ENCODE data around the gene EVX2.

The EVX2 gene

DNA sequence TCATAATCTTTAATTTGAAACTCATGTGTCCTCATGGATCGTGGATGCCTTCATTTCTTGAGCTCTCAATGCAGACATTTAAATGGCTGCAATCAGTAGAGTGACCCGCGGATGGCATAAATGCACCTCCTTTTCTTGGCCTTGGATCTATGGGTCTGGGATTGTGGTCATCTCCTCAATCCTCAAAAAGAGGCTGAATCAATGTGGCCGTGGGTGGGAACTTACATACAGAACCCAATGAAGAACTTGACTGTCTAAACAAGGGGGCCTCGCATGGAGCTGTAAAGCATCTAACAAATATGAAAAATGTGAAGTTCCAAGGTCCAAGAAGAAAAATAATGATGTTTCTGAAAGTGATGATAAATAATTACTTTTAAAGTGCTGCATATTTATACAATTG lies 11.7 kb upstream of the EVX2 start:
- DNase-seq = no peak

DNA sequence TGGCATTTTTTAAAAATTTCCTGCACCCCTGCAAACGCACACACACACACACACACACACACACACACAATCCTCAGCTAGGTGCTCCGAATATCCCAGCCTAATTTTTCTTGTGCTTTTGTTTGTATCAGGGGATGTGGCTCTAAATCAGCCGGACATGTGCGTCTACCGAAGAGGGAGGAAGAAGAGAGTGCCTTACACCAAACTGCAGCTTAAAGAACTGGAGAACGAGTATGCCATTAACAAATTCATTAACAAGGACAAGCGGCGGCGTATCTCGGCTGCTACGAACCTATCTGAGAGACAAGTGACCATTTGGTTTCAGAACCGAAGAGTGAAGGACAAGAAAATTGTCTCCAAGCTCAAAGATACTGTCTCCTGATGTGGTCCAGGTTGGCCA lies 10.6 kb upstream of the EVX2 start:
- DNase-seq = no peak

DNA sequence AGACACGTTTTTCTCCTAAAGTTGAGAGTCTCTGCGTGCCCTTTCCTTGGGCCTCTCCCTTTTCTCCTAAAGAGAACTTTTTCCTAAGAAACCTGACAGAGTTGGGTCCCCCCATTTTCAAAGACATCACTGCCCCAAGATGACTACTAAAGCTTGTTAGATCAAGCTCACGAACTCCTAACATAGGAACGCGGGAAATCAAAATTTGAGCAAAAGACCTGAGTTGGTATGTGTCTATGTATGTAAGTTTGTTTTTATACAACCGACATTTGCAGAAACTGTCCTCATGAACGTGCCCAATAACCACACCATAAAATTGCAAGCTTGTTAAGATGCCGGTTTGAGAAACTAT lies 10.1 kb upstream of the EVX2 start:
- no peak for DNase-seq

DNA sequence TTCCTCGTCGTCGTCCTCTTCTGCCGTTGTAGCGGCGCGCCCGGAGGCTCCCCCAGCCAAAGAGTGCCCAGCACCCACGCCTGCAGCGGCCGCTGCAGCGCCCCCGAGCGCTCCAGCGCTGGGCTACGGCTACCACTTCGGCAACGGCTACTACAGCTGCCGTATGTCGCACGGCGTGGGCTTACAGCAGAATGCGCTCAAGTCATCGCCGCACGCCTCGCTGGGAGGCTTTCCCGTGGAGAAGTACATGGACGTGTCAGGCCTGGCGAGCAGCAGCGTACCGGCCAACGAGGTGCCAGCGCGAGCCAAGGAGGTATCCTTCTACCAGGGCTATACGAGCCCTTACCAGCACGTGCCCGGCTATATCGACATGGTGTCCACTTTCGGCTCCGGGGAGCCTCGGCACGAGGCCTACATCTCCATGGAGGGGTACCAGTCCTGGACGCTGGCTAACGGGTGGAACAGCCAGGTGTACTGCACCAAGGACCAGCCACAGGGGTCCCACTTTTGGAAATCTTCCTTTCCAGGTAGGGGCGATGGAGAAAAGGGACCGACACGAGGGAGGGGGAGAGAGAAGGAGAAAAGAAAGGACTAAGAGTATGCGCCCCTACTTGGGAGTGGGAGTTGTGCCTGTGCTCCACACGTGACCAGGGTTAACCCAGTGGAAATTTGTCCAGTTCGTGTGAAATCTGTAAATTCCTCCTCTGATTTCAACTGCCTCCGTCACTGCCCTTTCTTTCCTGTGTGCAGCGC lies 9.6 kb upstream of the EVX2 start:
- DNase-seq = no peak

DNA sequence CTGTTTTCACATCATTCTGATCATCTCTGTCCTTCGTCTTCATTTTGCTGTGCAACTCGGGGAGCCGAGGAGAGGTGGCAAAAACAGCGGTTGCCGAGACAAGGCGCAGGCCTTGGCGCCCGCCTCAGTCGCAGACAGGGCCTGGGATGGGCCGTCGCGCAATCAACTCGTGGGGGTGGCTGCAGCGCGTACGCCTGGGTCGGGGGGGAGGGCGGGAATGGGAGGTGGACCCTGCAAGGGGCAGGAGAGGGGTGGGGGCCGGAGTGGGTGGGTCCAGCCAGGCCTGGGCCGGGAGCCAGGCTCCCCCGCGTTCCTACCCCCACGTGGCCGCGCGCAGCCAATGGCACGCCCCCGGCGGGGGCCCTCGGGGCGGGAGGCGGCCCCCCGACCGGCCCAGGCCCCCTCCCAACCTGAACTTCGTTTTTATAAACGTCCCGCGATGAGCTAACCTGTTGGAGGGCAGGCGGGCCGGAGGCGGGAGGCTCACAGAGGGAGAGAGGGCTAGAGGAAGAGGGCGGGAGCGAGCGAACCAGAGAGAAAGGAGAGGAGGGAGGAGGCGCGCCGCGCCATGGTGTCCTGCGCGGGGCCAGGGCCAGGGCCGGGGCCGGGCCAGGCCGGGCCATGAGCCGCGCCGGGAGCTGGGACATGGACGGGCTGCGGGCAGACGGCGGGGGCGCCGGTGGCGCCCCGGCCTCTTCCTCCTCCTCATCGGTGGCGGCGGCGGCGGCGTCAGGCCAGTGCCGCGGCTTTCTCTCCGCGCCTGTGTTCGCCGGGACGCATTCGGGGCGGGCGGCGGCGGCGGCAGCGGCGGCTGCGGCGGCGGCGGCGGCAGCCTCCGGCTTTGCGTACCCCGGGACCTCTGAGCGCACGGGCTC lies 8.7 kb upstream of the EVX2 start, which contains the start of gene HOXD13:
Gene HOXD13 (plus strand): TSS at position 452 of the 875 bp plus-strand sequence. CDS start 170 bp downstream, at position 622.
- DNase-seq = no peak

DNA sequence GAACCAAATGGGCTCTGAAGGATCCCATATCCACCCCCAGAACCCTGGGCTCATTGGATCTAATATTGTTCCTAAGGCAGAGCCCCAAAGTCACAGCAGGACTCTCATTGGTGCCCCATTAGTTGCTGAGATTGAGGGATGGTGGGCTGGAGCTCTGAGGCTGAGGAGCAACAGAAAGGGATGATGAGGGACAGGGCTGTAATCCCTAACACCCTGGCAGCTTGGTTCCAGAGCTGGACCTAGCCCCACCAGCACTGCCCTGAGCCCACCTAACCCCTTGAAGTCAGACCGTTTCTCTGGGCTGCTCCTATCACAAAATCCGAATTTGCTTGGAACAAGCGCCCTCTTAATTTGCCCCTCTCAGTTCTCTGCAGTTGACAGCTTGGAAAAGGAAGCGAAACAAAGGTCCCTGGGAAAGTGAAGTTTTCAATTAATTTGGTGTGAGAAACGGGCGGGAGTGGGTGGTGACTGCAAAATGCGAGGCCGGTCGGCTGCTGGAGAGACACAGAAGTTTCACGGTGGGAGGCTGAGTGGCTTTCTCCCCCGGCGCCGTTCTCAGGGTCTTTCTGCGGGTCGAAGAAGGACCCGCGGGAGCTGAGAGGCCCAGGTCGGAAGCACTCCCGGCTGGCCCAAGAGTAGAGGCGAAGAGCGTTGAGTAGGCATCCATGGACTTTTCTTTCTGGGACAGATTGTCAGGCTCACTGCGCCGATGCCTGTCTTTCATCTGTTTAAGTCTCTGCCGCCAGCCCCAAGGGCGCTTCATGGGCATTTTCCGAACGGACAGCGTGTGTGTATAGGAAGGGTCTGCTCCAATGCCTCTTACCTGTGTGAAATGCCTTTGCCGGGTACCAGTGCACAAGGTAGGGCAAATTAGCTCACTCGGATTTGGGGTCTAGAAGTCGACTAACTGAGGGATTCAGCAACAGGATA lies 7.8 kb upstream of the EVX2 start:
- DNase-seq = no peak

DNA sequence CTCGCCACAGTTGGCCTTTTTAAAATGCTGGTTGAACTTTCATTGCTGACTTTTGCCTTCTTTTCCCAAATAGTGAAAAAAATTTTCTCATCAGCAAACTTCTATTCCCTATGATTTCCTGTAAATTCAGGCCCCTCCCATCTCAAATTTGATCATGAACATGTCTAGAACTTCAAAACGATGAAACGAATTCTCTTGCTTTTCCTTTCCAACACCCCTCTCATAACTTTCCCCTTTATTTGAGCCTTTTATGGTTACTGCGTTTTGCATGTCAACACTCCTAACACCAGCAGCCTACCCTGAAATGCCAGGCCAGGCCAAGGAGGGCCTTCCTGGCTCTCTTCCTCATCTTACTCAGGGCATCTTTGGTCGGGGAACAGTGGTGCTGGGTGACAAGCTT lies 7.1 kb upstream of the EVX2 start:
- DNase-seq = no peak

DNA sequence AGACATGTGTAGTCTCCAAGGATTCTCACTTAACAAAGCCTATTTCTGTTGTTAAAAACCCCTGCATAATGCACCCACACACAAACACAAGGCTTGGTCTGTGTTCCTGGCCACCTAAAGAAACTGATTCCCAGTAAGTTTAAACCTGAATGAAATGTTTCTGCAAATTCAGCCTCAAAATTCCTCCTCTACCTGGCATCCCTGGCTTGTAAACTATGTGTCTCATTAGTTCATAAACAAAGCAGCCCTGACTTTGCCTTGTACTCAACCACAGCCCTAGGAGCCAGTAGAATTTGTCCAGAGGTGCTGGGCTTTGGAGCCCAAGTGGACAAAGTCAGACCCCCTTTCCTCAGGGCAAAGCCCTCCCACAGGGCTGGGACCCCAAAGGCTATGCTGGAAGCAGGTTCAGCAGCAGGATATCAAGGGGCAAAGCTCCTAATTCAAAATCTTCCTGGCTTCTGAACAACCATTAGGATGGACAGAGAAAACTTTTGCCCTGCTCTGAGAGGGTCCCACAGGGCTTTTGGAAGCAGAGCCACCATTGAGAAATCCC lies 6.2 kb upstream of the EVX2 start:
- no peak for DNase-seq

DNA sequence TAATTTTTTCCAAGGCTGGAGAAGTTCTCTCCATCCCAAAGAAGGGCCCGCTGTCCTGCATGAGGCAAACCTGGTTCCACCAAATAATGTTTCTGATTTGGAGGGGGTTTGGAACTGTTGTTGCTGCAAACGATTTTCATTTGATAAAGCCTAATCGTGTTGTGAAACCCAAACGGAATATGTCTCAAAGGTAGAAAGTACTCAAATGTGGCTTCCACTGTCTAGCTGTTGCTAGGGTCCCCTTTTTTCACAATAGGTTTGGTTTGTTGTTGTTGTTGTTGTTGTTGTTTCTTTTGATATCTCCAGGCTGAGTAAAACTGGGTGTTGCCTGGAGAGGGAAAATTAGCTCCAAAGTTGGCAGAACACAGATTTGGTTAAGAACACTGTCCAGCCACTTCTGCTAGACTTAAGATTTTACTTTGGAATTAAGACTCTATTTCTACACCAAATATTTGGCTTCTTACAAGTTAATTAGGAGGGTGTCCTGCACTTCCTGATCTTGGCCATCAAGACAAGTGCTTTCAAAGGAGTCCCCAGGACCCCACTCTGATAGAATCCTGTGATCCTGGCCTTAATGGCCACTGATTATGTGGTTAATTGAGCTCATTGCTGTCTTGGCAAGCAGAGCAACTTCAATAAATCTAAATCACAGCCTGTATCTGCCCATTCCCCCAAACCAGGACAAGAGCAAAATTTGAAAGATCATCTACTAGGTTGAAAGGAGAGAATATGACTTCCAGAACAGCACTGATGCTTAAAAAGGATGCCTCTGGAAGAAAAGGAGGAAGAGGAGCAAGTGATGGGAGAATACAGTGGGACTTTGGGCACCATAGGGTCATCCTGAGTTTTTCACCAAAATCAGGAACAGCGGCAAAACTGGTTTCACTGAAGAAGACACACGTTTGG lies 5.4 kb upstream of the EVX2 start:
- DNase-seq = no peak

DNA sequence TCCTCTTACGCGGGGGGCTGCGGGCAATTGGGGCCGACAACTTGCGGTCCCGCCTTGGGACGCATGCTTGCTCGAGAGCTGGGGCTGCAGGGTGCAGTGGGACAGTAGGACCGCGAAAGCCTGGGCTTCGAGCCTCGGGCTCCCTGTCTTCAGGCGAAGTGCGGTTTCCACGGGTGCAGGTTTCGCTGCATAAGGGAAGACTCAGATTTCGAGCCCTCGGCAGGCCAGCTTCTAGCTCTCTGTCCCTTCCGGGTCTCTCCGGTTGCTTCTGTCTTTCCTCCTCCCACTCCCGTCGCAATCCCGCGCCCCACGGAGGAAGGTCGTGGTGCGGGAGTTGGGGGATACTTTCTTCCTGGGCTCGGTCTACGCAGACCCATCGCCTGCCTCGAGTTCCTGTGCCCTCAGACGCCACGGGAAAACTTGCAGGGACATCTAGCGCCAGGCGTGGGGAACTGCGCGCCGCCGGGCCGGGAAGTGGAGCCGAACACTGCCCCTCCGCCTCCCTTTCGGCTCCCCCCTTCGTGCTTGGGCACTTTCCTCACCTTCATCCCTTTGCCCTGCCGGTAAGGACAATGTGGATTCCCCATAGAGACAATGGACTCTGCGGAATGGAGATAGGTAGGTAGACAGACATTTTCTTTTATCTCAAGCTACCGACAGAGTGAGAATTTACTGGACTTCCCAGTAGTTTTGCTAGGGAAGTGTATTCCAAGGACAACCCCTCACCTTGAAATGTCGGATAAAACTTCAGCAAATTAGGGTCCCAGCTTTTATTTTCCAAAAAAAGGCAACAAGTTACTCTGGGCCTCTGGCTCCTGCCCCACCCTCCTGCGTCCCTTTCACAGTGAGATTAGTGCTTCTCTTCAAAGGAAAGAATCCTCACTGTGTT lies 4.5 kb upstream of the EVX2 start:
- DNase-seq = no peak

DNA sequence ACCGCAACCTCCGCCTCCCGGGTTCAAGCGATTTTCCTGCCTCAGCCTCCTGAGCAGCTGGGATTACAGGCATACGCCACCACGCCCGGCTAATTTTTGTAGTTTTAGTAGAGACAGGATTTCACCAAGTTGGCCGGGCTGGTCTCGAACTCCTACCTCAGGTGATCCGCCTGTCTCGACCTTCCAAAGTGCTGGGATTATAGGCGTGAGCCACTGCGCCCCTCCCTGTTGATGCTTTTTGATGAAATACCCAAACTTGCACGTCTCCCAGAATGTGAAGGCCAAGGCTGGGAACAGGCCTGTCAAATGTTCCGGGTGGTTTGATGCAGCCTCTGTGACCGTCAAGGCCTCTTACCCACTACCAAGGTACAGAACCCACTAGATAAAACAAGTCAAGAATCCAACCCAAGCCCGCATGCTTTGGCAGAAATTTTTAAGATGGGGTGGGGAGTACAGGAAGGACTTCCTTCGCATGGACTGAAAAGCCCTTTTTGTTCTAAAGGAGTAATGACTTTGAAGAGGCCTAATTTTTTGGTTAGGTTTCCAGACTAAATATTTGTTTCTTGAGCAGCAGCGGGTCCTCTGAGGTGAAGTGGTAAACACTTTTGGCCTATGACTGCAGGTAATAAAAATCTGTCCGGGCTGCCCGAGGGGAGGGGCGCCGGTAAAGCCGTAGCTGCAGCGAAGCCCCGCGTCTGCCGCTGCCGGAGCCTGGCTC lies 3.7 kb upstream of the EVX2 start:
- DNase-seq = no peak

DNA sequence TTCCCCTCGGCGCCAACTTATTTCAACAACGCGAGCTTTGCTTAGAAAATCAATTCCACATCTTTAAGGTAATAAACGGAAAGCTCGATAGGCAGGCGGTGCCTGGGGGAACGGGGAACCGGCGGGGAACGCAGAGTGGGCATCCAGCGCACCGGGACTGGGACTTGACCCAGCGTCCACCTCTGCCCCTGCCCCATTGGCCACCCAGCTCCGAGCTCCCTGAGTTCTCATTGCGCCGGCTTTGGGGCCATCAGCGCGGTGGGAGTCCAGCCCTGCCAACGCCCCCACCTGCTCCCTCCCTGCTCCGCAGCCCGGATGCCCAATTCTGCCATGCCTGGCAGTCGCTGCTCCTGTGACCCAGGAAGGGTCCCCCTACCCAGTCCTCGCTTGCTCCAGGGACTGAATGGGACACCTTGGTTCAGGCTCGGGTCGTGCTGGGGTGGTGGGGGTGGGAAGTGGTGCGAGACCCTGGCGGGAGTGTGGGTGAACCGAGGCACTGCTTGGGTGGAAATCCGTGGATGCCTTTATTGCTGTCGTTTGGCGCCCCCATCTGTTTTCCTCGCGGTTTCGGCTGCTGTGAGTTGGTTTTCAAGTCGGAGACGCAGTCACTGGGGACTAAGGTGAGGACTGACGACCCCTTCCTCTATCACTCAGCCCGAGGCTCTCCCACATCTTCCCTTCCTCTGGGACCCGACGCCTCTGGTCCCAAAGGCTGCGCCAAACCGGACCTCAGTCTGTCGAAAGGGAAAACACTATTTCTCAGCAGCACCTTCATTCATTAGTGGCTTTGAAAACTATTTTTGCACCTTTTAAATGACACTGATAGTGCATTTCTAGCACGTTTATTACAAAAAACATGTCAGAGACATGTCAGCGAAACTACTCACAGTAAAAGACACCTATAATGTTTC lies 2.4 kb upstream of the EVX2 start:
- DNase-seq = no peak

DNA sequence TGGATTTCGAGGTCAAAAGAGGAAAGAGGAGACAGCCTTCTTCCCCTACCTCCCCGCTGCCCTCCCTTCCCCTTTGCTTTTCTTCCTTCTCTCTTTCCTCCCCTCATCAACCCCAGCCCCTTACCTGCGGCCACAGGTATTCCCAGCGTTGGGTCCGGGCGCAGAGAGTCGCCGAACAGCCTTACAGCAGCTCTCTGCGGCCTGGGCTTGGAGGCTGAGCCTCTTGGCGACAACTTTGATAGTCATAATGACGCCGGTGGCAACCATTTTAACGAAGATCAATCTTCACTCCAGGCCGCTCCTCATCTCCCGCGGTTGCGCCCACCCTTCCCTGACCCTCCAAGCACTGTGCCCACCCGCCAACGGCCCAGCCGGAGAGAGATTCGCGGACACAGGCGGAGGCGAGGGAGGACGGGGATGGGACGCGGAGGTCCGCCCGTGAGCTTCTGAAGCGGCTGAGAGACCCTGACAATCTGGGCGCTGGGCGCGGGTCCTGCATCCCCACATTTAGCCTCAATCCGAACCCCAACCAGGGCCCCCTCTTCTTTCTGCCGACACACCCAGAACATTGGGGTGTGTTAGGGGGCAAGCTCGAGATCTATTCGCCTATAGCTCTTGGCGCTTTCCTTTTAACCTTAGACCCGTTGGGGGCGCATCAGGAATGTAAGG lies 1.5 kb upstream of the EVX2 start:
- DNase-seq = no peak

DNA sequence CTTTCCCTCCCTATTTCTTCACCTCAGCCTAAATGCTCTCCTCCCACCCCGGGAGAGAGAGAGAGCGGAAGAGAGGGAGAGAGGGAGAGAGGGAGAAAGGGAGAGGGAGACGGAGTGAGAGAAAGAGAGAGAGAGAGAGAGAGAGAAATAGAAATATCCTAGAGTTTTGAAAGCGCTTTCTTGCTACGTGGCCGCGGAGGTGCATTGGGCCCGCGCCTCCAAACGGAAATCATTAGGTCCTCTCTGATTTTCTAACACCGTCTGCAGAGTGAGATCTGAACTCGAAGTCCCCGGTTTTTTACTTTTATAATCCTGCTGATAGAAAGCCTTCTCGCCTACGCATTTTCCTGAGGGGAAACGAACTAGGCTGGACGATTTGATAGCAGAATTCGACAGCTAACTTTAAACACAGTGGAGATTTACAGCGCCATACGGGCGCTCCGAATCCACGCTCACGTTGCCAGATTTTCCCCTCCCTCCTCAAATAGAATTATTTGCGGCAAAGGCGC lies 903 bp upstream of the EVX2 start:
- DNase-seq = no peak

DNA sequence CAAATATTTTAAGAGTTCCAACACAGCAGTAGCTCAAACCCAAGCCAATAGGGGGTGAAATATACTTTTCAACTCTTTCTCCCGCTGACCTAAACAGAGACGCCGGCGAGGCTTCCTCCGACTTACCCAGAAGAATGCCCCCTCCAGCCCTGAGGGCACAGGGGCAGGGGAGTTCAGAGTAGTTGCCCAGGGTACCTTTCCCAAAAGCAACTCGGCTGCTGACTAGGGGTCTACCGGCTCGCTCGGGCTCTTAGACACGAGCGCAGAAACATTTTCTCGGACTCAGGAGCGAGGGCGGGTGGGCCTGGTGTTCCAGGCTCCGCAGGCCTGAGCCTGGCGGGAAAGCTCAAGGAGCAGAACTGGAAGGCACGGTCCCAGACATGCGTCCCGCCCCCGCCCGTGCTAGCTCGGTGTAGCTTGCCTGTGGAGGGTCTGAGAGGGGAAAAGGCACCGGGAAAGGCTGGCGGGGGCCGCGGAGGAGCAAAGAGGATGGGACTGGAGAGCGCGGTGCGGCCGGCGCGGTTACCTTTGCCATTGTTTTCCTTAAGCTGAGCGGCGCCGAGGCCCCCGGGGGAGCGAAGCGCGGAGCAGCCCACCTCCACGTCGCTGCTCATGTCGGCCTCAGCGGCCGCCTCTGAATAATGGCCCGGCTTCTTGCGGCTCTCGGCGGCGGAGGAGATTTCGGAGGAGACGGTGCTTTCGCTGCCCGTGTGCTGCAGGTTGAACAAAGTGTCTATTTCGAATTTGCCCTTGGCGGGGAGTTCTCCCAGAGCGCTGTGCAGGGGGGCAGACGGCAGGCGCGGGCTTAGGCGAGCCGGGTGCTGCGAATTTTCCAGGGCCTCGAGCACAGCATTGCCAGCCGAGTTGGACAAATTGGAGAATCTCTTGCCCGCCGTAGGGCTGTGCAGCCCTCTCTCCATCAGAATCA lies 674 bp downstream of the EVX2 start:
- DNase-seq = no peak

DNA sequence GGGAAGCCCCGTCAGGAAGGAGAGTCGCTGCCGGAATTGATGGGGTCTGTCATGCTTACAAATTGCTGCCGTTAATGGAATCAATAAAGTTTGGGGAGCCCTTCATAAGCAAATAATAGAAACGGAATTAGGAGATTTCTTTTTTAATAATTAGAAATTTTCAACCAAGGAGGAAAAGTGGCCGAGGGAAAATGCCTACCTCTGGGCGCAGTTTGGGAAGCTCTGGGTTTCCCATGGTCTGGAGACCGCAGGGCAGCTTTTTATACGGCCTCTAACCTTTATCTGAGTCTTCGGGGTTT lies 1.3 kb downstream of the EVX2 start:
- DNase-seq = no peak
